Esophagus squamous epithelium (tissue), 4 donors: ENCODE data around the gene EXOC3L4.
"Not testable (repeated sequence)": the region's sequence is repeated elsewhere in the genome, so short reads cannot be mapped to it uniquely, and the experiment has no call there.

Source experiments
- POLR2A ChIP-seq, 4 donors: fragments of 450-650 bp; IDR thresholded peaks; one replicate each; pipeline ENCODE4 v1.6.1; 2017; ENCODE audit warnings: antibody characterized with exemption in 4 of 4, mild to moderate bottlenecking in 4 of 4, moderate library complexity in 3 of 4
- TF ChIP-seq, protein P1 (sequence below), 6 experiments: fragments of 450-650 bp in 4 of 6; fragments of 200-600 bp in 2 of 6; sonication (generic) in 2 of 6; IDR thresholded peaks; one replicate each; pipeline ENCODE4 v1.5.1; 2016 to 2019; ENCODE audit warnings: antibody characterized with exemption in 6 of 6, mild to moderate bottlenecking in 4 of 6, moderate library complexity in 4 of 6

DNA sequence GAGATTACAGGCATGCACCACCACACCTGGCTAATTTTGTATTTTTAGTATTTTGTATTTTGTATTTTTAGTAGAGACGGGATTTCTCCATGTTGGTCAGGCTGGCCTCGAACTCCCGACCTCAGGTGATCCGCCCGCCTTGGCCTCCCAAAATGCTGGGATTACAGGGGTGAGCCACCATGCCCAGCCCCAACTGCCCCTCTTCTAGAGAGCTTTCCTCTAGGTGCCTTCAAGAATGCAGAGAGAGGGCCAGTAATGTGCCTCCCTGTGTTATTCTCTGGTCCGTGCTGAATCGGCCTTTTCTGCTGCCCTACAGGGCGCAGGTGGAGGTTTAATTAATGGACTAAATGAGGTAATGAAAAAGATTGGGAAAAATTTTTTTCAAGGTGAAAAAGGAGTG, 25.0 kb downstream of the EXOC3L4 start:
- TF ChIP-seq, protein P1, sequence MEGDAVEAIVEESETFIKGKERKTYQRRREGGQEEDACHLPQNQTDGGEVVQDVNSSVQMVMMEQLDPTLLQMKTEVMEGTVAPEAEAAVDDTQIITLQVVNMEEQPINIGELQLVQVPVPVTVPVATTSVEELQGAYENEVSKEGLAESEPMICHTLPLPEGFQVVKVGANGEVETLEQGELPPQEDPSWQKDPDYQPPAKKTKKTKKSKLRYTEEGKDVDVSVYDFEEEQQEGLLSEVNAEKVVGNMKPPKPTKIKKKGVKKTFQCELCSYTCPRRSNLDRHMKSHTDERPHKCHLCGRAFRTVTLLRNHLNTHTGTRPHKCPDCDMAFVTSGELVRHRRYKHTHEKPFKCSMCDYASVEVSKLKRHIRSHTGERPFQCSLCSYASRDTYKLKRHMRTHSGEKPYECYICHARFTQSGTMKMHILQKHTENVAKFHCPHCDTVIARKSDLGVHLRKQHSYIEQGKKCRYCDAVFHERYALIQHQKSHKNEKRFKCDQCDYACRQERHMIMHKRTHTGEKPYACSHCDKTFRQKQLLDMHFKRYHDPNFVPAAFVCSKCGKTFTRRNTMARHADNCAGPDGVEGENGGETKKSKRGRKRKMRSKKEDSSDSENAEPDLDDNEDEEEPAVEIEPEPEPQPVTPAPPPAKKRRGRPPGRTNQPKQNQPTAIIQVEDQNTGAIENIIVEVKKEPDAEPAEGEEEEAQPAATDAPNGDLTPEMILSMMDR (IDR thresholded peaks at IDR 0.05): not testable (repeated sequence)
- not testable (repeated sequence) for TF ChIP-seq POLR2A (IDR thresholded peaks at IDR 0.05)
